KMS-11 (cell line): ENCODE data around the gene MAL.

Experiments used
- H2AFZ ChIP-seq: fragments of 200-600 bp; sonication (generic); 2 replicates; pipeline ENCODE4 v1.6.1; 2016; ENCODE audit warnings: antibody characterized with exemption, mixed run types, low read depth
- H3K27ac ChIP-seq: fragments of 200-600 bp; sonication (generic); 2 replicates; pipeline ENCODE4 v1.6.1; 2016; ENCODE audit warnings: mild to moderate bottlenecking, mixed run types
- H3K27me3 ChIP-seq: fragments of 200-600 bp; sonication (generic); 2 replicates; pipeline ENCODE4 v1.6.1; 2017; ENCODE audit warnings: mild to moderate bottlenecking, low read depth, mixed run types, moderate library complexity; ENCODE audit not compliant: insufficient read depth
- H3K36me3 ChIP-seq: fragments of 200-600 bp; sonication (generic); 2 replicates; pipeline ENCODE4 v1.6.1; 2017; ENCODE audit warnings: mild to moderate bottlenecking, mixed run types; ENCODE audit not compliant: insufficient read depth
- H3K4me1 ChIP-seq: fragments of 200-600 bp; sonication (generic); 2 replicates; pipeline ENCODE4 v1.6.1; 2016; ENCODE audit warnings: mild to moderate bottlenecking, low read depth, mixed run types; ENCODE audit not compliant: poor library complexity, severe bottlenecking
- H3K4me2 ChIP-seq: fragments of 200-600 bp; sonication (generic); 2 replicates; pipeline ENCODE4 v1.7.0; 2016; ENCODE audit warnings: mild to moderate bottlenecking, mixed run types
- H3K4me3 ChIP-seq: fragments of 200-600 bp; sonication (generic); IDR thresholded peaks from 2 replicates; pipeline ENCODE4 v1.6.1; 2017; ENCODE audit warnings: low read depth, low read length, mixed read lengths; ENCODE audit not compliant: insufficient read depth
- H3K79me2 ChIP-seq: fragments of 200-600 bp; sonication (generic); 2 replicates; pipeline ENCODE4 v1.6.1; 2016; ENCODE audit warnings: low read depth, mixed run types; ENCODE audit not compliant: insufficient read depth
- H3K9ac ChIP-seq: fragments of 200-600 bp; sonication (generic); 2 replicates; pipeline ENCODE4 v1.6.1; 2016; ENCODE audit warnings: mild to moderate bottlenecking, mixed run types
- H4K20me1 ChIP-seq: fragments of 200-600 bp; sonication (generic); 2 replicates; pipeline ENCODE4 v1.6.1; 2016; ENCODE audit warnings: mild to moderate bottlenecking, mixed run types; ENCODE audit not compliant: insufficient read depth
- CTCF ChIP-seq: fragments of 200-600 bp; sonication (generic); conservative IDR thresholded peaks from 2 replicates; pipeline ENCODE4 v1.6.1; 2017; ENCODE audit warnings: low read depth, mild to moderate bottlenecking, antibody characterized with exemption, low read length, moderate library complexity, mixed read lengths

Gene MAL

DNA sequence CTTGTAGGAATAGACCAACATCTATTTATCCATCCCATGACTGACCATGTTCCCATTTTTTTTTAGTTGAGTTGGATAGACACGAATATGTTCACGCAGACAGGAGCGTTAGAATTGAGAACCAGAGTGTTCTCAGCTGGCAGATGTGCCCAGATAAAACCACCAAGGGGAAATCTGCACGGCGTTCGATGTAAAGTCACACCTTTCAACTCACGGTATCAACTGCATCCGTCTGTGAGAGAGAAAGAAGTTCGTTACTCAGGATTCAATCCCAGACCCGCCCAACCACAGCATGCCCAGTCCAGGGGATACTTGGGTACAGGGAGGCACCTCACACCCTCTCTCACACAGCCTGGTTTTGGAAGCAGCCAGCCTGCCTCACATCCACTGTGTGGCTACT is 26.1 kb downstream of the MAL start:
- H3K36me3 ChIP-seq, result no peaks in the 10 kb centered on the region
- H3K4me2 ChIP-seq, result no peak overlapping the region
- H4K20me1 ChIP-seq, result no peaks in the 10 kb centered on the region
- no peak overlapping the region for H3K27ac ChIP-seq
- no peaks in the 10 kb centered on the region for H3K27me3 ChIP-seq
- H3K79me2 ChIP-seq, result no peaks in the 10 kb centered on the region
- no peak overlapping the region for H3K4me3 ChIP-seq
- no peak for TF ChIP-seq CTCF
- H2AFZ ChIP-seq, result no peak overlapping the region
- H3K4me1 ChIP-seq, result no peaks in the 10 kb centered on the region
- H3K9ac ChIP-seq, result no peak overlapping the region

- Histone ChIP-seq H2AFZ (no peak overlapping the region), H3K27ac (no peak overlapping the region), H3K36me3 (no peaks in the 10 kb centered on the region), H3K79me2 (no peaks in the 10 kb centered on the region), H3K4me3 (no peak overlapping the region), H3K27me3 (no peaks in the 10 kb centered on the region), H3K4me2 (no peak overlapping the region), H3K9ac (no peak overlapping the region), H3K4me1 (no peaks in the 10 kb centered on the region), H4K20me1 (no peaks in the 10 kb centered on the region)
- TF ChIP-seq CTCF, result no peak
These were observed 26.8 kb downstream of the MAL start for GRCh38 chr2:95052307-95052706.

- H4K20me1 ChIP-seq, result no peaks in the 10 kb centered on the region
- no peak overlapping the region for H3K4me2 ChIP-seq
- H2AFZ ChIP-seq, result no peak overlapping the region
These were observed 27.4 kb downstream of the MAL start for GRCh38 chr2:95052804-95053479.

DNA sequence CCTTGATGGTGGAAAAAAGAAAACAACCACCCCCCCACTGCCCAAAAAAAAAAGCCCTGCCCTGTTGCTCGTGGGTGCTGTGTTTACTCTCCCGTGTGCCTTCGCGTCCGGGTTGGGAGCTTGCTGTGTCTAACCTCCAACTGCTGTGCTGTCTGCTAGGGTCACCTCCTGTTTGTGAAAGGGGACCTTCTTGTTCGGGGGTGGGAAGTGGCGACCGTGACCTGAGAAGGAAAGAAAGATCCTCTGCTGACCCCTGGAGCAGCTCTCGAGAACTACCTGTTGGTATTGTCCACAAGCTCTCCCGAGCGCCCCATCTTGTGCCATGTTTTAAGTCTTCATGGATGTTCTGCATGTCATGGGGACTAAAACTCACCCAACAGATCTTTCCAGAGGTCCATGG is 28.0 kb downstream of the MAL start:
- H4K20me1 ChIP-seq, result no peaks in the 10 kb centered on the region
- no peak overlapping the region for H2AFZ ChIP-seq
- TF ChIP-seq CTCF, result no peak
- no peaks in the 10 kb centered on the region for H3K36me3 ChIP-seq
- no peaks in the 10 kb centered on the region for H3K79me2 ChIP-seq
- H3K4me1 ChIP-seq, result no peaks in the 10 kb centered on the region
- no peak overlapping the region for H3K4me2 ChIP-seq
- H3K27me3 ChIP-seq, result no peaks in the 10 kb centered on the region
- no peak overlapping the region for H3K4me3 ChIP-seq
- no peak overlapping the region for H3K9ac ChIP-seq
- no peak overlapping the region for H3K27ac ChIP-seq

More at GRCh38 chr2:95052804-95053479, 27.4 kb downstream of the MAL start:
- H3K9ac ChIP-seq, result no peak overlapping the region
- H3K27me3 ChIP-seq, result no peaks in the 10 kb centered on the region
- H3K27ac ChIP-seq, result no peak overlapping the region
- no peaks in the 10 kb centered on the region for H3K79me2 ChIP-seq
- no peak overlapping the region for H3K4me3 ChIP-seq
- H3K36me3 ChIP-seq, result no peaks in the 10 kb centered on the region
- H3K4me1 ChIP-seq, result no peaks in the 10 kb centered on the region
- TF ChIP-seq CTCF, result no peak
